HG03108 (cell line): Measurements from ENCODE around the gene PEX14.

Experiments
- ATAC-seq: cut with Tn5 transposase; IDR thresholded peaks from one replicate; pipeline ENCODE4 v1.9.1; 2021; ENCODE audit warnings: moderate library complexity; ENCODE audit not compliant: unreplicated experiment

The PEX14 gene

GRCh38 chr1:10515976-10516750 is 41.4 kb downstream of the PEX14 start:
- ATAC-seq = no peak

GRCh38 chr1:10516925-10517676 is 42.4 kb downstream of the PEX14 start:
- ATAC-seq = no peak

GRCh38 chr1:10517677-10517982 is 42.9 kb downstream of the PEX14 start:
- ATAC-seq = no peak

- ATAC-seq = no peak
Observed at GRCh38 chr1:10519016-10519417, 44.3 kb downstream of the PEX14 start.

GRCh38 chr1:10520497-10520896 is 45.7 kb downstream of the PEX14 start:
- no peak for ATAC-seq

GRCh38 chr1:10520952-10521351 is 46.2 kb downstream of the PEX14 start:
- no peak for ATAC-seq

GRCh38 chr1:10521537-10522157 is 46.9 kb downstream of the PEX14 start:
- no peak for ATAC-seq

GRCh38 chr1:10522322-10522860 is 47.6 kb downstream of the PEX14 start:
- no peak for ATAC-seq

- ATAC-seq = no peak
Observed at GRCh38 chr1:10525208-10525607, 50.5 kb downstream of the PEX14 start.

GRCh38 chr1:10528066-10529014 is 53.6 kb downstream of the PEX14 start:
- no peak for ATAC-seq

- ATAC-seq = no peak
Observed at GRCh38 chr1:10529091-10529490, 54.3 kb downstream of the PEX14 start.

GRCh38 chr1:10529765-10530164 is 55.0 kb downstream of the PEX14 start:
- no peak for ATAC-seq

GRCh38 chr1:10530281-10530740 is 55.6 kb downstream of the PEX14 start:
- no peak for ATAC-seq

GRCh38 chr1:10530756-10531495 is 56.2 kb downstream of the PEX14 start:
- no peak for ATAC-seq

- ATAC-seq = no peak
Observed at GRCh38 chr1:10532362-10532761, 57.6 kb downstream of the PEX14 start.

GRCh38 chr1:10534519-10534918 is 59.8 kb downstream of the PEX14 start:
- ATAC-seq = no peak

GRCh38 chr1:10536133-10536770 is 61.5 kb downstream of the PEX14 start:
- ATAC-seq = no peak

GRCh38 chr1:10537082-10537766 is 62.5 kb downstream of the PEX14 start:
- ATAC-seq = no peak
